Breast epithelium (tissue), 3 donors: ENCODE measurements around the gene SKA1.

Experiments used
- CTCF ChIP-seq, 3 donors: fragments of 450-650 bp; IDR thresholded peaks; one replicate each; pipeline ENCODE4 v1.5.1; 2016 to 2017; ENCODE audit warnings: antibody characterized with exemption in 3 of 3, mild to moderate bottlenecking in 3 of 3, moderate library complexity in 3 of 3
- POLR2A ChIP-seq: fragments of 450-650 bp; IDR thresholded peaks from one replicate; pipeline ENCODE4 v1.6.1; 2016; ENCODE audit warnings: antibody characterized with exemption, mild to moderate bottlenecking, moderate library complexity
- POLR2AphosphoS5 ChIP-seq, 3 donors: sonication (generic); formaldehyde crosslinking; IDR thresholded peaks; one replicate each; pipeline ENCODE4 v1.6.1; 2017; ENCODE audit warnings: antibody characterized with exemption in 3 of 3

- TF ChIP-seq CTCF (IDR thresholded peaks at IDR 0.05) (no peak), POLR2AphosphoS5 (IDR thresholded peaks at IDR 0.05) (no peak), POLR2A (no peak)
These were observed 64.7 kb downstream of the SKA1 start for GRCh38 chr18:50439460-50440015.
